Gastrocnemius medialis (tissue), 4 donors: Measurements from ENCODE around the gene VSTM2L. TPM values are rescaled to one million over a fixed set of nuclear protein-coding genes. Genes with fewer than 3 reads are reported as not detected.

ENCODE experiments used
- ATAC-seq, 2 donors: fragments of 150-250 bp; one replicate each; pipeline ENCODE4 v1.9.1; 2016
- DNase-seq, 2 donors: peaks; one replicate each; pipeline ENCODE4 v3.0.0-alpha.2; 2019
- H3K27ac ChIP-seq, 4 donors: fragments of 200-600 bp; sonication (generic); 1 replicate in 1 of 4; 2 replicates in 3 of 4; pipeline ENCODE4 v1.5.1; 2016 to 2018; ENCODE audit warnings: mild to moderate bottlenecking in 2 of 4, moderate library complexity in 1 of 4
- H3K27me3 ChIP-seq, 3 donors: fragments of 200-600 bp; sonication (generic) in 2 of 3; 1 replicate in 1 of 3; 2 replicates in 2 of 3; pipeline versions ENCODE4 v1.5.1 to v1.6.0; 2016 to 2019; ENCODE audit warnings: mild to moderate bottlenecking in 1 of 3, moderate library complexity in 1 of 3
- H3K36me3 ChIP-seq, 2 donors: fragments of 200-600 bp; sonication (generic) in 1 of 2; one replicate each; pipeline ENCODE4 v1.5.1; 2017 to 2018
- H3K4me1 ChIP-seq, 2 donors: fragments of 200-600 bp; sonication (generic) in 1 of 2; one replicate each; pipeline ENCODE4 v1.5.1; 2016 to 2017; ENCODE audit warnings: mild to moderate bottlenecking in 2 of 2
- H3K4me3 ChIP-seq, 4 donors: fragments of 200-600 bp; sonication (generic) in 3 of 4; 1 replicate in 1 of 4; 2 replicates in 3 of 4; pipeline ENCODE4 v1.5.1; 2016 to 2019; ENCODE audit warnings: mild to moderate bottlenecking in 2 of 4
- H3K9me3 ChIP-seq, 3 donors: fragments of 200-600 bp; sonication (generic) in 2 of 3; 1 replicate in 1 of 3; 2 replicates in 2 of 3; pipeline ENCODE4 v1.5.1; 2016 to 2019
- POLR2A ChIP-seq, 2 donors: fragments of 450-650 bp; IDR thresholded peaks; one replicate each; pipeline ENCODE4 v1.6.1; 2017; ENCODE audit warnings: antibody characterized with exemption in 2 of 2, mild to moderate bottlenecking in 2 of 2, moderate library complexity in 2 of 2
- in situ Hi-C, 4 donors: fragments of 200-750 bp; cut with MboI; loops; one replicate each; pipeline versions ENCODE4 v1.15.0 to v1.8.0; 2017; ENCODE audit warnings: low sequenced_read_pairs in 4 of 4
- intact Hi-C: fragments of 100-400 bp; cut with DNase I; formaldehyde crosslinking; loops from one replicate; pipeline ENCODE4 v1.15.1; 2023; ENCODE audit warnings: low total_unique reads
- total RNA-seq, 4 donors: library from RNA; depleted of rRNA; stranded (reverse); fragments of >200 nt; gene quantifications; one replicate each; pipeline versions ENCODE4 v1.1.0 to v1.2.3, GENCODE V29; 2016
- TF ChIP-seq, protein P1 (sequence below), 5 experiments: fragments of 450-650 bp in 3 of 5; fragments of 200-600 bp in 2 of 5; sonication (generic) in 2 of 5; IDR thresholded peaks in 4 of 5; conservative IDR thresholded peaks in 1 of 5; 1 replicate in 4 of 5; 2 replicates in 1 of 5; pipeline ENCODE4 v1.5.1; 2016 to 2019; ENCODE audit warnings: antibody characterized with exemption in 5 of 5, mild to moderate bottlenecking in 3 of 5, moderate library complexity in 3 of 5

VSTM2L gene
- total RNA-seq, 4 donors from 2014 or later = 1.6 to 2.6 (median 2.4) TPM; not detected in 1

GRCh38 chr20:37886851-37887297, 16.1 kb upstream of the VSTM2L start:
- intact Hi-C loops = no loop called here
- in situ Hi-C loops = no loop called here

GRCh38 chr20:37888641-37889040, 14.3 kb upstream of the VSTM2L start:
- intact Hi-C loops = no loop called here

More at GRCh38 chr20:37886851-37887297, 16.1 kb upstream of the VSTM2L start:
- H3K9me3 ChIP-seq = no peaks in the 10 kb centered on the region
- ATAC-seq (no peak), DNase-seq (no peak)
- TF ChIP-seq, protein P1, sequence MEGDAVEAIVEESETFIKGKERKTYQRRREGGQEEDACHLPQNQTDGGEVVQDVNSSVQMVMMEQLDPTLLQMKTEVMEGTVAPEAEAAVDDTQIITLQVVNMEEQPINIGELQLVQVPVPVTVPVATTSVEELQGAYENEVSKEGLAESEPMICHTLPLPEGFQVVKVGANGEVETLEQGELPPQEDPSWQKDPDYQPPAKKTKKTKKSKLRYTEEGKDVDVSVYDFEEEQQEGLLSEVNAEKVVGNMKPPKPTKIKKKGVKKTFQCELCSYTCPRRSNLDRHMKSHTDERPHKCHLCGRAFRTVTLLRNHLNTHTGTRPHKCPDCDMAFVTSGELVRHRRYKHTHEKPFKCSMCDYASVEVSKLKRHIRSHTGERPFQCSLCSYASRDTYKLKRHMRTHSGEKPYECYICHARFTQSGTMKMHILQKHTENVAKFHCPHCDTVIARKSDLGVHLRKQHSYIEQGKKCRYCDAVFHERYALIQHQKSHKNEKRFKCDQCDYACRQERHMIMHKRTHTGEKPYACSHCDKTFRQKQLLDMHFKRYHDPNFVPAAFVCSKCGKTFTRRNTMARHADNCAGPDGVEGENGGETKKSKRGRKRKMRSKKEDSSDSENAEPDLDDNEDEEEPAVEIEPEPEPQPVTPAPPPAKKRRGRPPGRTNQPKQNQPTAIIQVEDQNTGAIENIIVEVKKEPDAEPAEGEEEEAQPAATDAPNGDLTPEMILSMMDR (IDR thresholded peaks at IDR 0.05 in 4 of 5, conservative IDR thresholded peaks at IDR 0.05 in 1 of 5) = no peak
- no peak for TF ChIP-seq POLR2A (IDR thresholded peaks at IDR 0.05)
- peaks cover 4 to 31% (median 9%) of the 10 kb centered on the region in 3 donors for H3K27me3 ChIP-seq
- H3K36me3 ChIP-seq = no peaks in the 10 kb centered on the region
- H3K4me1 ChIP-seq = no peaks in the 10 kb centered on the region
- H3K4me3 ChIP-seq = no peak overlapping the region
- no peak overlapping the region for H3K27ac ChIP-seq

GRCh38 chr20:37890108-37890507, 12.8 kb upstream of the VSTM2L start:
- DNase-seq (no peak), ATAC-seq (no peak)
- Histone ChIP-seq H3K4me3 (no peak overlapping the region), H3K27ac (no peak overlapping the region), H3K36me3 (no peaks in the 10 kb centered on the region), H3K27me3 (peaks cover 0 to 13% (median 4%) of the 10 kb centered on the region in 3 donors), H3K9me3 (no peaks in the 10 kb centered on the region), H3K4me1 (no peaks in the 10 kb centered on the region)
- no peak for TF ChIP-seq POLR2A (IDR thresholded peaks at IDR 0.05)
- TF ChIP-seq, protein P1 (IDR thresholded peaks at IDR 0.05 in 4 of 5, conservative IDR thresholded peaks at IDR 0.05 in 1 of 5) = no peak
- in situ Hi-C loops = no loop called here
- intact Hi-C loops = no loop called here

More at GRCh38 chr20:37888641-37889040, 14.3 kb upstream of the VSTM2L start:
- no peak for TF ChIP-seq POLR2A (IDR thresholded peaks at IDR 0.05)
- TF ChIP-seq, protein P1 (IDR thresholded peaks at IDR 0.05 in 4 of 5, conservative IDR thresholded peaks at IDR 0.05 in 1 of 5) = no peak
- no peaks in the 10 kb centered on the region for H3K36me3 ChIP-seq
- no peak overlapping the region for H3K27ac ChIP-seq
- peaks cover 4 to 21% (median 9%) of the 10 kb centered on the region in 3 donors for H3K27me3 ChIP-seq
- H3K4me1 ChIP-seq = no peaks in the 10 kb centered on the region
- no peaks in the 10 kb centered on the region for H3K9me3 ChIP-seq
- ATAC-seq (no peak), DNase-seq (no peak)
- no peak overlapping the region for H3K4me3 ChIP-seq
- in situ Hi-C loops = no loop called here

DNA sequence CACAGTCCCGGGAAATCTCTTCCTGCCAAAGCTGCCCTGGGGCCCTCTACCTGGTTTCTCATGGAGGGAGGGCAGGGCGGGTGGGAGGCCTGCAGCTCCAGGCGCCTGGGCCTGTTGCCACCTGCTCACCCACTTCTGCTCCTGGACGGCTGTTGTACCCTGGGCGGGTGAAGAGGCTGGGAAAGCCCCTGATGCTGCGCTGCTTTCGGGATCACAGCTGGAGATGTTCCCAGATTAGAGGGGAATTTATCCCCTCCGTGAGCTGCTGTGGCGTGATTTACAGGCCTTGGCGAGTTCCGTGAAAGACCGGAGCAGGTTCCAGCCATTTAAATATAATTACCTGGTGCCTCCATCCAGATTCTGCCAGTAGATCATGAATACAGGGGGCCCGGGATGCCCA, 12.3 kb upstream of the VSTM2L start:
- Histone ChIP-seq H3K4me3 (no peak overlapping the region), H3K27me3 (peaks cover 0 to 8% (median 4%) of the 10 kb centered on the region in 3 donors), H3K27ac (no peak overlapping the region), H3K9me3 (no peaks in the 10 kb centered on the region), H3K36me3 (no peaks in the 10 kb centered on the region), H3K4me1 (no peaks in the 10 kb centered on the region)
- DNase-seq (no peak), ATAC-seq (no peak)
- TF ChIP-seq POLR2A (IDR thresholded peaks at IDR 0.05) = no peak
- TF ChIP-seq, protein P1 (IDR thresholded peaks at IDR 0.05 in 4 of 5, conservative IDR thresholded peaks at IDR 0.05 in 1 of 5) = no peak
- in situ Hi-C loops (no loop called here), intact Hi-C loops (no loop called here)

- Histone ChIP-seq H3K36me3 (no peaks in the 10 kb centered on the region), H3K27ac (no peak overlapping the region), H3K4me3 (no peak overlapping the region), H3K4me1 (no peaks in the 10 kb centered on the region), H3K27me3 (no peaks in the 10 kb centered on the region), H3K9me3 (no peaks in the 10 kb centered on the region)
- no peak for ATAC-seq
- intact Hi-C loops = no loop called here
- TF ChIP-seq, protein P1 (IDR thresholded peaks at IDR 0.05 in 4 of 5, conservative IDR thresholded peaks at IDR 0.05 in 1 of 5) = no peak
- TF ChIP-seq POLR2A (IDR thresholded peaks at IDR 0.05) = no peak
- in situ Hi-C loops = no loop called here
- DNase-seq = no peak
Observed at GRCh38 chr20:37892001-37892400, 10.9 kb upstream of the VSTM2L start.
